HepG2 (cell line): ENCODE results near the gene ITIH3. TPM values are rescaled to one million over a fixed set of nuclear protein-coding genes. Genes with fewer than 3 reads are reported as not detected.

ENCODE experiments used
- CHD4 ChIP-seq: fragments of 200-600 bp; sonication (generic); IDR thresholded peaks from 2 replicates; pipeline ENCODE4 v1.7.0; 2017; ENCODE audit warnings: mild to moderate bottlenecking, low read length, borderline replicate concordance
- EP300 ChIP-seq, 3 experiments: sonication (generic) in 1 of 3; formaldehyde crosslinking in 1 of 3; IDR thresholded peaks; 2 replicates each; pipeline versions ENCODE4 v1.5.1 to v1.6.1; 2011 to 2020; ENCODE audit warnings: low read depth in 2 of 3, low read length in 2 of 3, borderline replicate concordance in 1 of 3, improper control_type of control experiment in 1 of 3, mild to moderate bottlenecking in 1 of 3, missing genetic modification reagents in 1 of 3, moderate library complexity in 1 of 3
- JUN ChIP-seq: sonication (generic); formaldehyde crosslinking; IDR thresholded peaks from 2 replicates; pipeline ENCODE4 v1.4.0; 2020; ENCODE audit warnings: mild to moderate bottlenecking, missing genetic modification reagents
- KDM2A ChIP-seq: sonication (generic); formaldehyde crosslinking; IDR thresholded peaks from 2 replicates; pipeline ENCODE4 v1.4.0; 2020; ENCODE audit warnings: low read depth, missing genetic modification reagents, borderline replicate concordance
- SNAPC2 ChIP-seq: sonication (generic); formaldehyde crosslinking; IDR thresholded peaks from 2 replicates; pipeline ENCODE4 v1.8.1; 2022; ENCODE audit warnings: mild to moderate bottlenecking, missing genetic modification reagents
- SP5 ChIP-seq: IDR thresholded peaks from 2 replicates; pipeline ENCODE4 v1.6.1; 2016; ENCODE audit warnings: low read depth, borderline replicate concordance
- TBL1XR1 ChIP-seq: fragments of 150-350 bp; IDR thresholded peaks from 2 replicates; pipeline ENCODE4 v1.6.1; 2014; ENCODE audit warnings: borderline replicate concordance, low read length; ENCODE audit not compliant: partially characterized antibody
- TFDP2 ChIP-seq: sonication (generic); formaldehyde crosslinking; IDR thresholded peaks from 2 replicates; pipeline ENCODE4 v1.4.0; 2020; ENCODE audit warnings: missing genetic modification reagents
- ZNF318 ChIP-seq: sonication (generic); formaldehyde crosslinking; IDR thresholded peaks from 2 replicates; pipeline ENCODE4 v1.4.0; 2020; ENCODE audit warnings: mild to moderate bottlenecking, missing genetic modification reagents
- ZNF34 ChIP-seq: sonication (generic); formaldehyde crosslinking; IDR thresholded peaks from 2 replicates; pipeline ENCODE4 v1.4.0; 2020; ENCODE audit warnings: mild to moderate bottlenecking, missing genetic modification reagents, borderline replicate concordance
- ZNF598 ChIP-seq: sonication (generic); formaldehyde crosslinking; IDR thresholded peaks from 2 replicates; pipeline ENCODE4 v1.5.1; 2020; ENCODE audit warnings: mild to moderate bottlenecking, missing genetic modification reagents, borderline replicate concordance
- ZNF687 ChIP-seq: sonication (generic); formaldehyde crosslinking; IDR thresholded peaks from 2 replicates; pipeline ENCODE4 v1.5.1; 2020; ENCODE audit warnings: mild to moderate bottlenecking, missing genetic modification reagents, moderate library complexity
- ZNF772 ChIP-seq: sonication (generic); formaldehyde crosslinking; IDR thresholded peaks from 2 replicates; pipeline ENCODE4 v1.5.0; 2020; ENCODE audit warnings: mild to moderate bottlenecking, missing genetic modification reagents
- polyA plus RNA-seq, 8 experiments: library from polyadenylated mRNA; depleted of rRNA in 3 of 8; stranded (reverse) in 7 of 8; unstranded in 1 of 8; fragments of >200 nt; fragmentation: Illumina TruSeq in 4 of 8; extraction: Trizol in 4 of 8; gene quantifications; 2 replicates each; pipeline versions ENCODE4 v1.2.1 to v1.2.3, GENCODE V29; 2011 to 2016; ENCODE audit warnings: low read depth in 4 of 8, missing spikeins in 1 of 8, mixed read lengths in 1 of 8; ENCODE audit not compliant: insufficient read depth in 1 of 8
- total RNA-seq, 5 experiments: library from RNA; depleted of rRNA; stranded (reverse); fragments of >200 nt; fragmentation: Illumina TruSeq; extraction: Trizol; gene quantifications; 2 replicates each; pipeline ENCODE4 v1.2.3, GENCODE V29; 2016; ENCODE audit warnings: low read depth in 1 of 5

ITIH3 gene
- total and polyA plus RNA-seq, 2 of the 13 experiments (the other 11 are each of a cell fraction or from before 2014, with no cell fraction given), result 105 to 632 TPM

GRCh38 chr3:52794612-52795099 lies at the start of gene ITIH3 (continued):
- TF ChIP-seq ZNF318 (CRISPR knock-in tag) (no peak), TBL1XR1 (peak; percentile 12), JUN (no peak), ZNF772 (CRISPR knock-in tag) (no peak), SNAPC2 (CRISPR knock-in tag) (no peak), EP300 (IDR thresholded peaks at IDR 0.05; ENCODE audit: low read depth in 2 of 2, low read length in 2 of 2) (peak in 1 of 2 experiments; percentile 45; a peak in 1 of 4 replicates), EP300 (CRISPR knock-in tag; IDR thresholded peaks at IDR 0.05; ENCODE audit: borderline replicate concordance) (no peak), ZNF34 (CRISPR knock-in tag) (no peak), ZNF598 (CRISPR knock-in tag) (0 out of 2 replicates have a peak, but pooled peaks have one; percentile 18), KDM2A (CRISPR knock-in tag) (peak; percentile 32; the same call in 1 of the 2 replicates), CHD4 (peak; percentile 32; the same call in 1 of the 2 replicates), ZNF687 (peak; percentile 82), SP5 (CRISPR knock-in tag) (peak; percentile 91), TFDP2 (0 out of 2 replicates have a peak, but pooled peaks have one; percentile 10)
